CD4-positive, alpha-beta T cell treated with Interleukin-6 at 100 ng/mL for 8 hours (primary cell): ENCODE data around the gene OR4E2.
"Not testable (repeated sequence)": the region's sequence is repeated elsewhere in the genome, so short reads cannot be mapped to it uniquely, and the experiment has no call there.

Experiments used
- DNase-seq: peaks from one replicate; pipeline ENCODE4 v3.0.0-alpha.2; 2020; ENCODE audit warnings: mixed read lengths, low spot score

Gene OR4E2

GRCh38 chr14:21697662-21698061 lies 44.0 kb downstream of the OR4E2 start:
- not testable (repeated sequence) for DNase-seq

- DNase-seq = not testable (repeated sequence)
Measured at GRCh38 chr14:21698538-21698937, 44.9 kb downstream of the OR4E2 start.

- DNase-seq = no peak
Measured at GRCh38 chr14:21699551-21699950, 45.9 kb downstream of the OR4E2 start.

- DNase-seq = no peak
Measured at GRCh38 chr14:21702316-21702715, 48.7 kb downstream of the OR4E2 start.

- peak; percentile 7 for DNase-seq
Measured at GRCh38 chr14:21703357-21704326, 50.0 kb downstream of the OR4E2 start.

GRCh38 chr14:21704338-21704737 lies 50.7 kb downstream of the OR4E2 start:
- no peak for DNase-seq

GRCh38 chr14:21711360-21711961 lies 57.8 kb downstream of the OR4E2 start:
- DNase-seq = peak; percentile 29

- DNase-seq = no peak
Measured at GRCh38 chr14:21712036-21712435, 58.4 kb downstream of the OR4E2 start.

GRCh38 chr14:21714318-21714929 lies 60.8 kb downstream of the OR4E2 start:
- DNase-seq = no peak
